Measurements from ENCODE around the gene IMPACT.

IMPACT gene

GRCh38 chr18:24426398-24427294, at the start of gene IMPACT:
IMPACT (plus strand) TSS chr18:24426670; CDS start chr18:24426757, 87 bp downstream.
- peak; percentile 88 for DNase-seq

- no peak for DNase-seq
Measured at GRCh38 chr18:24378598-24378997, 47.9 kb upstream of the IMPACT start.

DNA sequence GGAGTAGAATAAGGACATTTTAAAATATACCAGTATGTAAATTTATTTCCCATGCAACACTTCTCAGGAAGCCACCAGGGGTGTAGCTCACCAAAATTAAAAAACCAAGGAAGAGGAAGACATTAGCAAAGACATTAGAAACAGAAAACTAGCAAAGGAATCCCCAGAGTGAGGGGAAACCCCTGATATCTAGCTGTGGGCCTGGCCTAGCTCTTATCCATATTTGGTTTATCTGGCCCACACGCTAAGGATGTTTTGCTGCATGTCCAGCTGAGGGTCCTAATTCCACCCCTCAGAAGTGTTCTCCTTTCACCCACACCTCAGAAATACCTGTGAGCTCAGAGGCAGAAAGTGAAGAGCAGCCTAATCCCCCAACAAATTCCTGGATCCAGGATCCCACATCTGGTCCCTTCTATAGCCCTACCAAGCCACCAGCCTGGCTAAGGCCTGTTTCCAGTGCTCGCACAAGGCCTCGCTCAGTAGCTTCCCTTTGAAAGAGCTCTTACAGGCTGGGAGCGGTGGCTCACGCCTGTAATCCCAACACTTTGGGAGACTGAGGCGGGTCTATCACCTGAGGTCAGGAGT, 46.2 kb upstream of the IMPACT start:
- no peak for DNase-seq

DNA sequence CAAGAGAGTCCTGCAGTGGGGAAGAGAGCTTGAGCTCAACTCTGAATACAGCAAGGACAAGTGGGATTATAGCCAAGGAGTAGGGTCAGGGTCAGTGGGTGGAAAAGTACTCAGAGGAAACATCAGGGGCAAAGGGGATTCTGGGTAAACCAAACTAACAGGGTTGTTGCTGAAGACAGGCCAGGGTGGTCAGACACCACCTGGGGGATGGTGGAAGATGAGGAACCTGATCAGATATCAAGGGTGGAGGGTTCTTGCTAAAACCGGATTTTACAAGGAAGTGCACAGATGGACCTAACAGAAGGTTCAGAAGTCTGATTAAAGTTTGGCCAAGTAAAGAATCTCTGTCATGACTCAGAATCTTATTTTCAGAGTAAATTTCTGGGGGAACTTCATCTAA, 45.3 kb upstream of the IMPACT start:
- no peak for DNase-seq

DNA sequence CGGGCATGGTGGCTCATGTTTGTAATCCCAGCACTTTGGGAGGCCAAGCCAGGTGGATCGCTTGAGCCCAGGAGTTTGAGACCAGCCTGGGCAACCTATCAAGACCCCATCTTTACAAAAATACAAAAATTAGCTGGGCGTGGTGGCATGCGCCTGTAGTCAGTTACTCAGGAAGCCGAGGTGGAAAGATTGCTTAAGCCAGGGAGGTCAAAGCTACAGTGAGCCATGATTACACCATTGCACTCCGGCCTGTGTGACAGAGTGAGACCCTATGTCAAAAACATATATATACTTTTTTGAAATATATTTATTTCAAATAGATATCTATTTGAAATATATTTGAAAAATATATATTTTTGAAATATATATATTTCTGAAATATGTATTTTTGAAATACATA, 39.8 kb upstream of the IMPACT start:
- no peak for DNase-seq

DNA sequence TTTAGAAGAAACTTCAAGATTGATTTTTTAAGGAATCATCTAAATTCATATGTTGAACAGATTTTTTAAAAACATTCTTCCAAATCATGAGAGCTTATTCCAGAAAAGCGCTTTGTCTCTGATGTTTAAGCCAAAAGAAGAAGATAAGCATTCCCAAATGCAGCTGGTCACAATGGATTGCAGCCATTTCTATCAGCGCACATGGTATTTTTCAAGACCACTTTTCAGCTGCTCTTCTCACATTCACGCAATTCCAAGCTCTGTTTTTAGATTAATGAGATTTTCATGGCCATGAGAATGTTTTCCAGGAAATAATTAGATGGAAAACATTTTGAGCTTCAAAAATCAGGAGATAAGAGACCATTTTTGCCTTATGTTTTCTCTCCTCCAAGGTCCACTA, 37.5 kb upstream of the IMPACT start:
- no peak for DNase-seq

GRCh38 chr18:24395049-24395795, 31.2 kb upstream of the IMPACT start:
- DNase-seq: peak; percentile 24

GRCh38 chr18:24396082-24396633, 30.3 kb upstream of the IMPACT start:
- DNase-seq: no peak

GRCh38 chr18:24397131-24397693, 29.3 kb upstream of the IMPACT start:
- peak; percentile 70 for DNase-seq

DNA sequence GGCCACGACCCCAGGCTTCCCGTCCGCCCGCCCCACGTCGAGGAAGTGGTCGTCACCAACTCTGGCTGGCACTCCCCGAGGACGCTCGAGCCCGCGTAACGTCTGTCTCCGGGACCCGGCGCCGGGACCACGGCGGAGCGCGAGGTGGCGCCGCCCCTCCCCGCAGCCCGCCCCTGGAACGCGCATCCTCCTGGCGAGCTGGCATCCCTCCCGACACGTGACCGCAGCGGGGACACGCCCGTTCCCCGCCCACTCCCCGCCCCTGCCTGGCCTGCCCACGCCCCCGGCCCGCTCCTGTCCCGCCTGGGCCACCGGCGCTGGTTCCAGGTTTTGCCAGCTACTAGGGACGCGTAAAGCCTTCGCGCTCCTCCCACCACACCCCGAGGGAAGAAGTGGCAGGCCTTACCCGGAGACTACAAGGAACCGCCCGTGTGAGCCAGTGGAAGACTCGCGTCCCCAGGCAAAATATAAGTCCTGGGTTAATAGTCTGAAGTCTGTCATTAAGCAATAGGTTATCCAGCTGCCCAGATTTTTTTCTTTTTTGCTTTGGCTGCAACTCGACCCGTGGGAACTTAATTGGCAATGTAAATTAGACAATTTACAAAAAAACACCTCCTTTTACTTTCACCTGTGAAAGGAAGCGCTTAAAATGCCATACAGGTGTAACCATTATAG, 28.6 kb upstream of the IMPACT start, which contains the start of gene OSBPL1A:
OSBPL1A (minus strand) TSS at position 131 of the 675 bp plus-strand sequence. CDS start 20,291 bp downstream, outside the sequence.
- peak; percentile 95 for DNase-seq

DNA sequence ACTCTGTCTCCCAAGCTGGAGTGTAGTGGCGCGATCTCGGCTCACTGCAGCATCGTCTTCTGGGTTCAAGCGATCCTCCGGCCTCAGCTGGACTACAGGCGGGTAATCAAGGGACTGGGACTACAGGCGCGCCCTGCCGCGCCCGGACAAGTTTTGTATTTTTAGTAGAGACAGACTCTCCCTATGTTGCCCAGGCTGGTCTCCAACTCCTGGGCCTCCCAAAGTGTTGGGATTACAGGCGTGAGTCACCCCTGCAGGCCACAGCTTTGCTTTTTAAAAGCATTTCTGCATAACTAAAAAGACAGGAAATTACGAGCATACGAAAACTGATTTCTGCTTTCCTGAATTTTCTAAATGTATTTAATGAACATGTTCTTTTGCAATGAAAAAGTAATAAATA, 27.9 kb upstream of the IMPACT start:
- DNase-seq: peak; percentile 61

DNA sequence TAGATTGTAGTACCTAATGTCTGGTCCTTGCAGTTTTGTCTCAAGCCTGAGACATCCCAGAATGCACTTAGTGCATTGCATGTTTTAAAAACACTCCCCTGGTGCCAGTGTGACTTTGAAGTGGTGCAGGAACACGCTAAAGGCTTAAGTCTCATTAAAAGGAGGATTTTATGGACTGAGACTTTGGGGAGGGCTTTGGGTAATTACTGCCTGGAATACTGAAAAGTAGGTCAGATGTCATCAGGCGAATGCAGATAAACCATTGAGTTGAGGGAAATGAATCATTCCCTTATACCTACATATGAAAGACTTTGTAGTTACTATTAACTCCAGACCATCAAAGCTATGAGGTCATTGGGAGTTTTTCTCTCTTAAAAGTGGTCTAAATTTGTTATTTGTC, 25.9 kb upstream of the IMPACT start:
- DNase-seq: no peak

GRCh38 chr18:24402209-24402785, 24.2 kb upstream of the IMPACT start:
- DNase-seq: no peak

DNA sequence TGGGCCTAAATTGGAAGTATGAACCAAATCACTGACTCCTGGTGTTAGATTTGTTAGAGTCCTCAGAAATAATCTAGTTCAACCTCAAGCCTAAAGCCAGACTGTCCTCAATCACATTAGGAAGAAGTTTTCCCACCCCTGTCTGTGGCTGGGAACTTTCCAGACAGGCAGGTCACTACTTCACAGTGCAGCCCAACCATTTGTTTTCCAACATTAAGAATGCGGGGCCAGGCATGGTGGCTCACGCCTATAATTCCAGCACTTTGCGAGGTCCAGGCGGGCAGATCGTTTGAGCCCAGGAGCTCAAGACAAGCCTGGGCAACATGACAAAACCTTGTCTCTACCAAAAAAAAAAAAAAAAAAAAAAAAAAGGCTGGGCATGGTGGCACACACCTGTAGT, 23.4 kb upstream of the IMPACT start:
- no peak for DNase-seq

DNA sequence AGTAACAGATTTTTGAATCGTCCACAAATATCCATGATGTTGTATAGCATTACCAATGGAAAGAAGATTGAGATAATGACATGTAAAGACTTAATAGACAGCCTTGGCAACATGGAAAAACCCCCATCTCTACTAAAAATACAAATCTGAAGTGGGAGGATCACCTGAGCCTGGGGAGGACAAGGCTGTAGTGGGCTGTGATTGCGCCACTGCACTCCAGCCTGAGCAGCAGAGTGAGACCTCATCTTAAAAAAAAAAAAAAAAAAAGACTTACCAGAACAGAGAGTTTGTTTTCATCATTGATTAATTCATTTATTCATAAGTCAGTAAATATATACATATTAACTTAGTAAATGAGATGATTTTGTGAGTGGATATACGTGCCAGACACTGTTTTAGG, 21.9 kb upstream of the IMPACT start:
- no peak for DNase-seq

- no peak for DNase-seq
Measured at GRCh38 chr18:24408496-24408895, 18.0 kb upstream of the IMPACT start.

DNA sequence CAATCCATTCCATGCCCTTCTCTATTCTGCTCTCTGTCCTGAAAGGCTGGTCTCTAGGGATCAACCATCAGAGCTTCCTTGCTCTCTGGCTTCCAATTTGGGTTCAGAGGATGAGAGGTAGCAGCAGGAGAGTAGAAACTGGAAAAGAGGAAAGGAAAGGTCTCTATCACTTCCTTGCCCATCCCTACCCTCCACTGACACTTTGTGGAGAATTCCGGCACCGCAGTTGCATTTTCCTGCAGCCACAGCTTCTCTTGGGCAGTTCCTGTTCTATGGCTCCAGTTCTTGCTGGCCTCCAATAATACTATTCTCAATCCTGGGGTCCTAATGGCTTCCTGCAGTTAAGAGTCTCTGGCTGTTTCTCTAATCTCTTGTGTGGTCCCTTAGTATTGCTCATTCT, 13.3 kb upstream of the IMPACT start:
- DNase-seq: no peak

DNA sequence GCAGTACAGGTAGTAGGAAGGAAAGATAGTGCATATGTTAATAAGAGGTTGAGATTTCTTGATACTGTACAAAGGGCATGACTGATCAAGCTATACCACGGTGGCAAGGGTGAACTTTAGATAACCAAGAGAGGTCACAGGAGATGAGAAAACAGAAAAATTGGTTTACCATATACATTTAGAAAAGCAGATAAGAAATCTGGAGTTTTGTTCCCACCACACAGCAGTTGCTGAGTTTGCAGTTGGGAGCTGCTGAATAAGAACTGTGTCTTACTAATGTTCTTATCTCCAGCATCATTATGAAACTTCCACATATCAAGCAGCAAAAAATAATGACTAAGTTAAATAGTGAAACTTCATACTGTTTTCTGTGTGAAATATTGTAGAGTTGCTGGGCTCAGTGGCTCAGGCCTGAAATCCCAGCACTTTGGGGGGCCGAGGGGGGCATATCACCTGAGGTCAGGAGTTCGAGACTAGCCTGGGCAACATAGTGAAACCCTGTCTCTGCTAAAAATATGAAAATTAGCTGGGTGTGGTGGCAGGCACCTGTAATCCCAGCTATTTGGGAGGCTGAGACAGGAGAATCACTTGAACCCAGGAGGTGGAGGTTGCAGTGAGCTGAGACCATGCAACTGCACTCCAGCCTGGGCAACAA, 12.0 kb upstream of the IMPACT start:
- no peak for DNase-seq

GRCh38 chr18:24417480-24417879, 9.0 kb upstream of the IMPACT start:
- DNase-seq: no peak

DNA sequence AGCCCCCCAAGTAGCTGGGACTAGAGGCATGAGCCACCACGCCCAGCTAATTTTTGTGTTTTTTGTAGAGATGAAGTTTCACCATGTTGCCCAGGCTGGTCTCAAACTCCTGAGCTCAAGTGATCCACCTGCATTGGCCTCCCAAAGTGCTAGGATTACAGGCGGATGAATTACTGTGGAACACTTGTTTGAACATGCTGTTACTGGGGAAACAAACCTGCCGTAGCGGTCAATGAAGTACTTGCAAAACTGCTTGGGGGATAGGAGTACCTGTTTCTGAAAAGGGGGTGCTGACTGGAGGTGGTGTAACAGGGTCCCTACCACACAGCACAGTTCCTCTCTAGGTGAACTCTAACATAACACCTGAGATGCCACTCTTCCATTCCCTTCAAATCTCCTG, 5.9 kb upstream of the IMPACT start:
- no peak for DNase-seq

DNA sequence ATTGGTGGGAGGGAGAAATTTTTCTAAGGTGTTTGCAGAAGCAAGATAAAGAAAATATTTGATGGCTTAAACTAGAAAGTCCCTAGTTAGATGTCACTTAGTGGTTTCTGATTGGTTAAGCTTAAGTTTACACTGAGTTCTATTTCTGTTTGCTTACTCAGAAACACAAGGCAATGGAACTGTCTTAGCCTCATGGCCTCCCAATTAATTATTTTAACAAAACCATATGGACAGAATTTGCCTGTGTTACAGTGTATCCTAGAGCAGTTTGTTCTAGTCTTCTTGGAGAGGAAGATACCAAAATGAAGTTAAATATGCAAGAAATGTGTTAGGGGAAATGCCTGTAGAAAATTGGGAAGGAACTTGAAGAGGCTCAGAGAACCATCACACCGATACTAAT, 4.6 kb upstream of the IMPACT start:
- no peak for DNase-seq

DNA sequence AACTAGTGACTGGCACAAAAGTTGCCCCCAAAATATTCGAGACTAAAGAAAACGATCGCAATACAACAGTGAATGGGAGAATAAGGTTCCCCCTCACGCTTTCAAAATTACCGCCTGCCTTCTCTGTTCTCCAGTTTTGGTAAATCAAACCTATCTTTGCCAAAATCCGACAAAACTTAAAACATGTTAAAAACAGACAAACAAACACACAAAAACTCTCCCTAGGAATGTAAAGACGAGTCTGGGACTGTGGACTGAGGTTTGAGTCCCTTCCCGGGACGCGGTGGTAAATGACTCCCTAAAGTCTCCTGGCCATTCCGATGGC, 435 bp upstream of the IMPACT start:
- DNase-seq: no peak
